Globus pallidus (tissue), 1 donor: ENCODE data around the gene PROSER1.
"Not testable (repeated sequence)": the region's sequence is repeated elsewhere in the genome, so short reads cannot be mapped to it uniquely, and the experiment has no call there.

Experiments used
- DNase-seq: peaks from one replicate; pipeline ENCODE4 v3.0.0-alpha.2; 2015; ENCODE audit warnings: low spot score

Gene PROSER1

GRCh38 chr13:39023761-39024160 is 14.1 kb downstream of the PROSER1 start:
- no peak for DNase-seq

GRCh38 chr13:39023316-39023715 is 14.6 kb downstream of the PROSER1 start:
- DNase-seq = no peak

GRCh38 chr13:39020853-39021462 is 16.9 kb downstream of the PROSER1 start:
- no peak for DNase-seq

- peak; percentile 37 for DNase-seq
Observed at GRCh38 chr13:39016787-39017186, 21.1 kb downstream of the PROSER1 start.

- DNase-seq = no peak
Observed at GRCh38 chr13:39016087-39016486, 21.8 kb downstream of the PROSER1 start.

- no peak for DNase-seq
Observed at GRCh38 chr13:39013462-39013861, 24.4 kb downstream of the PROSER1 start.

GRCh38 chr13:39012608-39013007 is 25.3 kb downstream of the PROSER1 start:
- DNase-seq = no peak

- not testable (repeated sequence) for DNase-seq
Observed at GRCh38 chr13:39006371-39007111, 31.3 kb downstream of the PROSER1 start.

- no peak for DNase-seq
Observed at GRCh38 chr13:38998739-38999138, 39.1 kb downstream of the PROSER1 start.

- no peak for DNase-seq
Observed at GRCh38 chr13:38993381-38993780, 44.5 kb downstream of the PROSER1 start.

GRCh38 chr13:38990693-38991092 is 47.2 kb downstream of the PROSER1 start, which contains the start of gene STOML3:
Gene STOML3 (minus strand): TSS chr13:38990831. CDS start chr13:38990721, 110 bp downstream.
- no peak for DNase-seq

GRCh38 chr13:38981096-38981495 is 56.8 kb downstream of the PROSER1 start:
- DNase-seq = no peak

- DNase-seq = no peak
Observed at GRCh38 chr13:38980750-38981078, 57.2 kb downstream of the PROSER1 start.

- DNase-seq = peak; percentile 20
Observed at GRCh38 chr13:38979891-38980749, 57.8 kb downstream of the PROSER1 start.

- no peak for DNase-seq
Observed at GRCh38 chr13:38970380-38971051, 67.4 kb downstream of the PROSER1 start.

GRCh38 chr13:38969187-38969586 is 68.7 kb downstream of the PROSER1 start:
- no peak for DNase-seq

GRCh38 chr13:38967446-38967845 is 70.4 kb downstream of the PROSER1 start:
- DNase-seq = no peak

GRCh38 chr13:38965281-38965680 is 72.6 kb downstream of the PROSER1 start:
- no peak for DNase-seq

- no peak for DNase-seq
Observed at GRCh38 chr13:38960175-38960574, 77.7 kb downstream of the PROSER1 start.
